Activated B cell treated with CpG ODN at 0.5 μM for 24 hours (primary cell): ENCODE data around the gene HIVEP1. TPM values are rescaled to one million over a fixed set of nuclear protein-coding genes. Genes with fewer than 3 reads are reported as not detected.

Experiments
- ATAC-seq: fragments of 200-7000 bp; cut with Tn5 transposase; one replicate; pipeline ENCODE4 v1.10.0; 2021; ENCODE audit warnings: low read depth, mild to moderate bottlenecking, moderate library complexity
- CTCF ChIA-PET: fragments of 350-600 bp; sonication (Branson Sonifier 250); formaldehyde crosslinking; loops from one replicate; lab custom pipeline; 2021; ENCODE audit warnings: antibody characterized with exemption; lab: Charles Lee
- POLR2A ChIA-PET: fragments of 350-600 bp; sonication (Branson Sonifier 250); formaldehyde crosslinking; loops from one replicate; lab custom pipeline; 2021; ENCODE audit warnings: antibody characterized with exemption; lab: Charles Lee
- DNase-seq: peaks from one replicate; pipeline ENCODE4 v3.0.0; 2022
- H3K27ac Mint-ChIP-seq: one replicate; pipeline ENCODE4 v1.8.0; 2020; ENCODE audit warnings: mixed read lengths
- H3K27me3 Mint-ChIP-seq: one replicate; pipeline ENCODE4 v1.8.0; 2021; ENCODE audit warnings: mixed read lengths
- H3K36me3 Mint-ChIP-seq: one replicate; pipeline ENCODE4 v1.8.0; 2021; ENCODE audit warnings: low read depth, mixed read lengths
- H3K4me1 Mint-ChIP-seq: one replicate; pipeline ENCODE4 v1.8.0; 2021; ENCODE audit warnings: mixed read lengths
- H3K4me3 Mint-ChIP-seq: one replicate; pipeline ENCODE4 v1.8.0; 2020; ENCODE audit warnings: mild to moderate bottlenecking, mixed read lengths
- H3K9me3 Mint-ChIP-seq: one replicate; pipeline ENCODE4 v1.8.0; 2020; ENCODE audit warnings: mixed read lengths
- CTCF ChIP-seq: fragments of 200-600 bp; IDR thresholded peaks from one replicate; pipeline ENCODE4 v1.8.0; 2022; ENCODE audit warnings: antibody characterized with exemption, mild to moderate bottlenecking
- intact Hi-C: fragments of 100-400 bp; cut with micrococcal nuclease; formaldehyde crosslinking; loops from one replicate; pipeline ENCODE4 v1.15.1; 2024
- total RNA-seq: library from RNA; stranded (reverse); gene quantifications from 2 replicates; pipeline ENCODE4 v1.2.3, GENCODE V29; 2022

The HIVEP1 gene
- total RNA-seq, 1 donor from 2014 or later: 91.0 TPM

GRCh38 chr6:12088531-12088930, 76.4 kb downstream of the HIVEP1 start:
- ATAC-seq (no peak), DNase-seq (no peak)
- ChIA-PET POLR2A (no interaction called here), CTCF (interaction anchor here (1.4 kb wide), 1 partner anchor 13 kb away, joined by 3 read pairs; no protein-coding TSS in a partner anchor)
- Mint-ChIP-seq H3K9me3 (no peaks in the 10 kb centered on the region), H3K27me3 (no peaks in the 10 kb centered on the region), H3K4me3 (no peak overlapping the region), H3K27ac (no peak overlapping the region), H3K4me1 (peaks cover 15% of the 10 kb centered on the region), H3K36me3 (peaks cover 26% of the 10 kb centered on the region)
- intact Hi-C loops: no loop called here
- no peak for TF ChIP-seq CTCF

- no peak for ATAC-seq
- intact Hi-C loops: no loop called here
- H3K27ac Mint-ChIP-seq: no peak overlapping the region
- ChIA-PET POLR2A (interaction anchor here (0.6 kb wide), 1 partner anchor 13 kb away, joined by 3 read pairs; no protein-coding TSS in a partner anchor), CTCF (interaction anchor here (0.6 kb wide), 1 partner anchor 422 kb away, joined by 5 read pairs; no protein-coding TSS in a partner anchor)
- no peak overlapping the region for H3K4me3 Mint-ChIP-seq
- H3K4me1 Mint-ChIP-seq: peaks cover 4% of the 10 kb centered on the region
- H3K27me3 Mint-ChIP-seq: no peaks in the 10 kb centered on the region
- no peak for TF ChIP-seq CTCF
- H3K36me3 Mint-ChIP-seq: peaks cover 35% of the 10 kb centered on the region
- DNase-seq: no peak
- H3K9me3 Mint-ChIP-seq: no peaks in the 10 kb centered on the region
These were observed 78.6 kb downstream of the HIVEP1 start for GRCh38 chr6:12090714-12091113.

GRCh38 chr6:12092762-12093161, 80.7 kb downstream of the HIVEP1 start:
- Mint-ChIP-seq H3K9me3 (no peaks in the 10 kb centered on the region), H3K4me3 (no peak overlapping the region), H3K36me3 (peaks cover 35% of the 10 kb centered on the region), H3K27me3 (no peaks in the 10 kb centered on the region), H3K4me1 (peaks cover 4% of the 10 kb centered on the region), H3K27ac (no peak overlapping the region)
- CTCF ChIA-PET: no interaction called here
- no peak for ATAC-seq
- intact Hi-C loops: no loop called here
- DNase-seq: no peak
- no peak for TF ChIP-seq CTCF
- POLR2A ChIA-PET: interaction anchor here (0.7 to 0.8 kb wide), 2 partner anchors 18 to 27 kb away, joined by 3 read pairs; no protein-coding TSS in a partner anchor

DNA sequence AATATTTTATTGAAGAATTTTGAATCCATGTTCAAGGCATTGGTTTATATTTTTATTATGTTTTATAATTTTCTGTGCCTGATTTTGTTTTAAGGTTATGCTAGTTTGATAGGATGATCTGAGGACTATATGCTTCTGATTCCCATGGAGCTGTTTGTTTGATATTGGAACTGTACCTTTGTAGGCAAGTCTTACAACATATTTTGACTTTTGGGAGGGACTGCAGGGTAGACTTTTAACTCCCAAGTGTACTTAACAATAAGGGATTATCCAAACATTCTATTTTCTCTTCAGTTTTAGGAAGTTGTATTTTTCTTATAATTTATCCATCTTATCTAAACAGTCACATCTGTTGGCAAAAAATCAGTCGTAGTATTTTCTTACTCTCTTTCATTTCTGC, 82.6 kb downstream of the HIVEP1 start:
- no peak for DNase-seq
- Mint-ChIP-seq H3K27me3 (no peaks in the 10 kb centered on the region), H3K36me3 (peaks cover 40% of the 10 kb centered on the region), H3K4me1 (peaks cover 4% of the 10 kb centered on the region), H3K4me3 (no peak overlapping the region), H3K27ac (no peak overlapping the region), H3K9me3 (no peaks in the 10 kb centered on the region)
- no peak for ATAC-seq
- no peak for TF ChIP-seq CTCF
- ChIA-PET POLR2A (no interaction called here), CTCF (no interaction called here)
- intact Hi-C loops: no loop called here

DNA sequence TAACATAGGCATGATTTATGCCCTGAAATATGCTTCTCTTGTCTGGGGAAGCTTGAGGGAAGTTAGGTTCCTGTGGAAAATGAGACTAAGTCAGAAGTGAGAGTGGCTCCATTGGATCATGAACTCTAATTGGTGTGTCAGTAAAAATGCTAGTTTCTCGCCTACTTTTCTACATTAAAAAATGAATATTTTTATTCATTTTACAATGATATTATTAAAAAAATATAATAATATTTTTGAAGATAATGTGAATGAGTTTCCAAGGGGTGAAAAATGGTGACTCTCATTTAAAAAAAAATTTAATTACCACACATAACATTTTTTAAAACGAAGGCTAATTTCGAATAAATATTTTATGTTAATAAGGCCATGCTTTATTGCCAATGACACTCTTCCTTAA, 84.2 kb downstream of the HIVEP1 start:
- peaks cover 32% of the 10 kb centered on the region for H3K36me3 Mint-ChIP-seq
- ChIA-PET POLR2A (no interaction called here), CTCF (no interaction called here)
- no peak overlapping the region for H3K27ac Mint-ChIP-seq
- H3K27me3 Mint-ChIP-seq: no peaks in the 10 kb centered on the region
- H3K4me3 Mint-ChIP-seq: no peak overlapping the region
- no peaks in the 10 kb centered on the region for H3K9me3 Mint-ChIP-seq
- no peak for DNase-seq
- TF ChIP-seq CTCF: no peak
- intact Hi-C loops: loop anchor here (2.0 kb wide), 1 partner anchor 14 kb away; no protein-coding TSS in a partner anchor
- ATAC-seq: no peak
- peaks cover 8% of the 10 kb centered on the region for H3K4me1 Mint-ChIP-seq
